ENCODE data around the gene AMPH. TPM values are rescaled to one million over a fixed set of nuclear protein-coding genes. Genes with fewer than 3 reads are reported as not detected.

The AMPH gene
- total RNA-seq, 5 donors from 2014 or later (not counting 1 experiment from before 2014, with no cell fraction given), result not detected

- no peak overlapping the region for H3K27ac ChIP-seq (ENCODE audit: low read length)
- Mint-ChIP-seq H3K9me3 (peaks cover 7 to 28% (median 7%) of the 10 kb centered on the region in 3 donors), H3K36me3 (peaks cover 3% of the 10 kb centered on the region), H3K4me1 (no peaks in the 10 kb centered on the region), H3K27me3 (peaks cover 0 to 22% of the 10 kb centered on the region in 2 donors), H3K4me3 (no peak overlapping the region), H3K27ac (no peak overlapping the region)
- ATAC-seq (replicated peaks in 1 of 4) (no peak), DNase-seq (no peak)
- ChIA-PET POLR2A (no interaction called here), CTCF (interaction anchor here in 1 of 2 donors (0.6 kb wide), 1 partner anchor 314 kb away, joined by 3 read pairs; no protein-coding TSS in a partner anchor)
- no peaks in the 10 kb centered on the region for H3K9me3 ChIP-seq
- no peaks in the 10 kb centered on the region for H3K36me3 ChIP-seq (ENCODE audit: control insufficient read depth in 2 of 2, extremely low read depth in 1 of 2, insufficient read depth in 1 of 2, low read length in 1 of 2)
- no CpG with 5 or more reads among the region's 1 CpG for WGBS (ENCODE audit: insufficient coverage)
- no peaks in the 10 kb centered on the region for H3K4me1 ChIP-seq (ENCODE audit: control insufficient read depth in 1 of 2, extremely low read depth in 1 of 2, insufficient read depth in 2 of 2, low read length in 2 of 2)
- no peak overlapping the region for H3K4me3 ChIP-seq (ENCODE audit: control insufficient read depth in 1 of 2, extremely low read depth in 1 of 2, low read length in 1 of 2)
- no peaks in the 10 kb centered on the region for H3K27me3 ChIP-seq (replicated peaks in 1 of 2; ENCODE audit: control insufficient read depth in 2 of 2, extremely low read depth in 1 of 2, insufficient read depth in 2 of 2, low read length in 1 of 2)
Observed at GRCh38 chr7:38482521-38482920, 148.7 kb downstream of the AMPH start.

DNA sequence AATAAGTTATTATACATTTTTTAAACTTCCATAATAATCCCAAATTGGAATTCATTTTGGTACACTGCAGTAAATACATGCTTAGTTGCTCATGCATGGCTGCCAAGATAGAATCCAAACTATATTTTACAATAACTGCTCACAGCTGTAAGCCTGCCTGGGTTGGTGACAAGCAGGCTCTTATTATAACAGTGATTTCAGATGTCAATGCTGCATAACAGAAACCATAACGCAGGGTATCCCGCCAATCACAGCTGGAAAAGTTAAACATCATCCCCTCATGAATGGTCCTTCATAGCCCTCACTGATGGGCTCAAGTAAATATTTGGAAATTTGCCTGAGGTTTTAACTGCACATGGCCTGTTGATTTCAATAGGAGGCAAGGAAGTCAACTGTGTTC, 149.8 kb downstream of the AMPH start:
- ATAC-seq (replicated peaks in 1 of 4) (no peak), DNase-seq (no peak)
- Histone ChIP-seq H3K27ac (ENCODE audit: low read length) (no peak overlapping the region), H3K4me3 (ENCODE audit: control insufficient read depth in 1 of 2, extremely low read depth in 1 of 2, low read length in 1 of 2) (no peak overlapping the region), H3K27me3 (replicated peaks in 1 of 2; ENCODE audit: control insufficient read depth in 2 of 2, extremely low read depth in 1 of 2, insufficient read depth in 2 of 2, low read length in 1 of 2) (no peaks in the 10 kb centered on the region), H3K36me3 (ENCODE audit: control insufficient read depth in 2 of 2, extremely low read depth in 1 of 2, insufficient read depth in 1 of 2, low read length in 1 of 2) (no peaks in the 10 kb centered on the region), H3K4me1 (ENCODE audit: control insufficient read depth in 1 of 2, extremely low read depth in 1 of 2, insufficient read depth in 2 of 2, low read length in 2 of 2) (no peaks in the 10 kb centered on the region), H3K9me3 (no peaks in the 10 kb centered on the region)
- no peak overlapping the region for H3K27ac Mint-ChIP-seq
- peaks cover 3% of the 10 kb centered on the region for H3K36me3 Mint-ChIP-seq
- CTCF ChIA-PET, result no interaction called here
- H3K4me1 Mint-ChIP-seq, result no peaks in the 10 kb centered on the region
- 100% methylated on average over 1 of the region's 2 CpGs for WGBS (ENCODE audit: insufficient coverage)
- no peak overlapping the region for H3K4me3 Mint-ChIP-seq
- POLR2A ChIA-PET, result interaction anchor here in 1 of 2 donors (0.5 kb wide), 1 partner anchor 22 kb away, joined by 3 read pairs; no protein-coding TSS in a partner anchor
- H3K9me3 Mint-ChIP-seq, result peaks cover 7 to 35% (median 11%) of the 10 kb centered on the region in 3 donors
- peaks cover 0 to 22% of the 10 kb centered on the region in 2 donors for H3K27me3 Mint-ChIP-seq

- Mint-ChIP-seq H3K36me3 (peaks cover 3% of the 10 kb centered on the region), H3K27me3 (peaks cover 0 to 10% of the 10 kb centered on the region in 2 donors), H3K9me3 (peaks cover 1 to 26% (median 8%) of the 10 kb centered on the region in 3 donors), H3K4me3 (no peak overlapping the region), H3K27ac (no peak overlapping the region), H3K4me1 (no peaks in the 10 kb centered on the region)
- no peaks in the 10 kb centered on the region for H3K36me3 ChIP-seq (ENCODE audit: control insufficient read depth in 2 of 2, extremely low read depth in 1 of 2, insufficient read depth in 1 of 2, low read length in 1 of 2)
- H3K9me3 ChIP-seq, result no peaks in the 10 kb centered on the region
- POLR2A ChIA-PET, result no interaction called here
- no peak overlapping the region for H3K4me3 ChIP-seq (ENCODE audit: control insufficient read depth in 1 of 2, extremely low read depth in 1 of 2, low read length in 1 of 2)
- WGBS (ENCODE audit: insufficient coverage), result 71% methylated on average over 1 of the region's 3 CpGs
- H3K27ac ChIP-seq (ENCODE audit: low read length), result no peak overlapping the region
- no peak for ATAC-seq (replicated peaks in 1 of 4)
- CTCF ChIA-PET, result no interaction called here
- H3K4me1 ChIP-seq (ENCODE audit: control insufficient read depth in 1 of 2, extremely low read depth in 1 of 2, insufficient read depth in 2 of 2, low read length in 2 of 2), result no peaks in the 10 kb centered on the region
- no peaks in the 10 kb centered on the region for H3K27me3 ChIP-seq (replicated peaks in 1 of 2; ENCODE audit: control insufficient read depth in 2 of 2, extremely low read depth in 1 of 2, insufficient read depth in 2 of 2, low read length in 1 of 2)
- DNase-seq, result no peak
Observed at GRCh38 chr7:38478404-38478803, 152.8 kb downstream of the AMPH start.

DNA sequence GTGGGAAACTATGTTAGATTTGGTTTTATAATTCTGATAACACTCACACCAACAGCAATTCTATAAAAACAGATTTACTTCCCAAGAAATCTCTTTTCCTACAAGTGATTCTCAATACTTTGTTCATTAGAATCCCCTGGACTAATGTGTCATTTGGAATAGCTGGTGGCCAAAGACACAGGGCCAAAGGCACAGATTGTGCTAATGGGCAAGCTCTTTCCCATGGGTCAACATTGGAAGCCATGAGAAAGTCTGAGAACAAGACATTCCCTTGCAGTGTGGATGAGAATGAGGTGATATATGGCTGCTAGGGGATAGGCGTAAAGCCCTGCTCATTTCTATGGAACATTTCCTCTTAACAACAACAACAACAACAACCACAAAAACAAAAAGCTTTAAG, 153.8 kb downstream of the AMPH start:
- H3K27me3 Mint-ChIP-seq, result peaks cover 0 to 5% of the 10 kb centered on the region in 2 donors
- no peaks in the 10 kb centered on the region for H3K4me1 Mint-ChIP-seq
- POLR2A ChIA-PET, result no interaction called here
- H3K27ac Mint-ChIP-seq, result no peak overlapping the region
- H3K4me3 Mint-ChIP-seq, result no peak overlapping the region
- DNase-seq (no peak), ATAC-seq (replicated peaks in 1 of 4) (no peak)
- H3K9me3 ChIP-seq, result no peaks in the 10 kb centered on the region
- no CpG with 5 or more reads among the region's 1 CpG for WGBS (ENCODE audit: insufficient coverage)
- peaks cover 0 to 19% (median 8%) of the 10 kb centered on the region in 3 donors for H3K9me3 Mint-ChIP-seq
- CTCF ChIA-PET, result no interaction called here
- peaks cover 3% of the 10 kb centered on the region for H3K36me3 Mint-ChIP-seq
- H3K36me3 ChIP-seq (ENCODE audit: control insufficient read depth in 2 of 2, extremely low read depth in 1 of 2, insufficient read depth in 1 of 2, low read length in 1 of 2), result no peaks in the 10 kb centered on the region
- no peak overlapping the region for H3K27ac ChIP-seq (ENCODE audit: low read length)
- H3K4me1 ChIP-seq (ENCODE audit: control insufficient read depth in 1 of 2, extremely low read depth in 1 of 2, insufficient read depth in 2 of 2, low read length in 2 of 2), result no peaks in the 10 kb centered on the region
- no peaks in the 10 kb centered on the region for H3K27me3 ChIP-seq (replicated peaks in 1 of 2; ENCODE audit: control insufficient read depth in 2 of 2, extremely low read depth in 1 of 2, insufficient read depth in 2 of 2, low read length in 1 of 2)
- H3K4me3 ChIP-seq (ENCODE audit: control insufficient read depth in 1 of 2, extremely low read depth in 1 of 2, low read length in 1 of 2), result no peak overlapping the region

- H3K27me3 Mint-ChIP-seq, result peaks cover 0 to 5% of the 10 kb centered on the region in 2 donors
- POLR2A ChIA-PET, result interaction anchor here in 1 of 2 donors (0.6 kb wide), 1 partner anchor 945 kb away, joined by 3 read pairs; no protein-coding TSS in a partner anchor
- ATAC-seq (replicated peaks in 1 of 4), result no peak
Observed at GRCh38 chr7:38476764-38477163, 154.4 kb downstream of the AMPH start.

GRCh38 chr7:38465956-38466355, 165.2 kb downstream of the AMPH start:
- peaks cover 0 to 6% of the 10 kb centered on the region in 2 experiments for H3K4me1 ChIP-seq (ENCODE audit: control insufficient read depth in 1 of 2, extremely low read depth in 1 of 2, insufficient read depth in 2 of 2, low read length in 2 of 2)
- H3K4me3 ChIP-seq (ENCODE audit: control insufficient read depth in 1 of 2, extremely low read depth in 1 of 2, low read length in 1 of 2), result no peak overlapping the region
- Mint-ChIP-seq H3K4me3 (no peak overlapping the region), H3K4me1 (peaks cover 17 to 18% (median 18%) of the 10 kb centered on the region in 3 donors), H3K9me3 (no peaks in the 10 kb centered on the region), H3K27ac (no peak overlapping the region), H3K36me3 (no peaks in the 10 kb centered on the region), H3K27me3 (no peaks in the 10 kb centered on the region)
- H3K27ac ChIP-seq (ENCODE audit: low read length), result no peak overlapping the region
- ChIA-PET CTCF (interaction anchor here in 1 of 2 donors (0.5 kb wide), 1 partner anchor 15 kb away, joined by 3 read pairs; no protein-coding TSS in a partner anchor), POLR2A (no interaction called here)
- H3K27me3 ChIP-seq (replicated peaks in 1 of 2; ENCODE audit: control insufficient read depth in 2 of 2, extremely low read depth in 1 of 2, insufficient read depth in 2 of 2, low read length in 1 of 2), result no peaks in the 10 kb centered on the region
- H3K36me3 ChIP-seq (ENCODE audit: control insufficient read depth in 2 of 2, extremely low read depth in 1 of 2, insufficient read depth in 1 of 2, low read length in 1 of 2), result no peaks in the 10 kb centered on the region
- ATAC-seq (replicated peaks in 1 of 4), result no peak
- DNase-seq, result no peak
- no peaks in the 10 kb centered on the region for H3K9me3 ChIP-seq
- no CpG with 5 or more reads among the region's 6 CpGs for WGBS (ENCODE audit: insufficient coverage)

More at GRCh38 chr7:38476764-38477163, 154.4 kb downstream of the AMPH start:
- Histone ChIP-seq H3K4me3 (ENCODE audit: control insufficient read depth in 1 of 2, extremely low read depth in 1 of 2, low read length in 1 of 2) (no peak overlapping the region), H3K36me3 (ENCODE audit: control insufficient read depth in 2 of 2, extremely low read depth in 1 of 2, insufficient read depth in 1 of 2, low read length in 1 of 2) (no peaks in the 10 kb centered on the region), H3K9me3 (no peaks in the 10 kb centered on the region), H3K27ac (ENCODE audit: low read length) (no peak overlapping the region), H3K4me1 (ENCODE audit: control insufficient read depth in 1 of 2, extremely low read depth in 1 of 2, insufficient read depth in 2 of 2, low read length in 2 of 2) (no peaks in the 10 kb centered on the region), H3K27me3 (replicated peaks in 1 of 2; ENCODE audit: control insufficient read depth in 2 of 2, extremely low read depth in 1 of 2, insufficient read depth in 2 of 2, low read length in 1 of 2) (no peaks in the 10 kb centered on the region)
- H3K4me3 Mint-ChIP-seq, result no peak overlapping the region
- H3K9me3 Mint-ChIP-seq, result peaks cover 0 to 19% (median 8%) of the 10 kb centered on the region in 3 donors
- DNase-seq, result no peak
- 74% methylated on average over 6 of the region's 6 CpGs for WGBS (ENCODE audit: insufficient coverage)
- CTCF ChIA-PET, result no interaction called here
- H3K27ac Mint-ChIP-seq, result no peak overlapping the region
- peaks cover 3% of the 10 kb centered on the region for H3K36me3 Mint-ChIP-seq
- H3K4me1 Mint-ChIP-seq, result no peaks in the 10 kb centered on the region
